KMS-11 (cell line): ENCODE measurements around the gene CSMD2.

Experiments used
- H2AFZ ChIP-seq: fragments of 200-600 bp; sonication (generic); 2 replicates; pipeline ENCODE4 v1.6.1; 2016; ENCODE audit warnings: antibody characterized with exemption, mixed run types, low read depth
- H3K27ac ChIP-seq: fragments of 200-600 bp; sonication (generic); 2 replicates; pipeline ENCODE4 v1.6.1; 2016; ENCODE audit warnings: mild to moderate bottlenecking, mixed run types
- H3K27me3 ChIP-seq: fragments of 200-600 bp; sonication (generic); 2 replicates; pipeline ENCODE4 v1.6.1; 2017; ENCODE audit warnings: mild to moderate bottlenecking, low read depth, mixed run types, moderate library complexity; ENCODE audit not compliant: insufficient read depth
- H3K36me3 ChIP-seq: fragments of 200-600 bp; sonication (generic); 2 replicates; pipeline ENCODE4 v1.6.1; 2017; ENCODE audit warnings: mild to moderate bottlenecking, mixed run types; ENCODE audit not compliant: insufficient read depth
- H3K4me1 ChIP-seq: fragments of 200-600 bp; sonication (generic); 2 replicates; pipeline ENCODE4 v1.6.1; 2016; ENCODE audit warnings: mild to moderate bottlenecking, low read depth, mixed run types; ENCODE audit not compliant: poor library complexity, severe bottlenecking
- H3K4me2 ChIP-seq: fragments of 200-600 bp; sonication (generic); 2 replicates; pipeline ENCODE4 v1.7.0; 2016; ENCODE audit warnings: mild to moderate bottlenecking, mixed run types
- H3K4me3 ChIP-seq: fragments of 200-600 bp; sonication (generic); IDR thresholded peaks from 2 replicates; pipeline ENCODE4 v1.6.1; 2017; ENCODE audit warnings: low read depth, low read length, mixed read lengths; ENCODE audit not compliant: insufficient read depth
- H3K79me2 ChIP-seq: fragments of 200-600 bp; sonication (generic); 2 replicates; pipeline ENCODE4 v1.6.1; 2016; ENCODE audit warnings: low read depth, mixed run types; ENCODE audit not compliant: insufficient read depth
- H3K9ac ChIP-seq: fragments of 200-600 bp; sonication (generic); 2 replicates; pipeline ENCODE4 v1.6.1; 2016; ENCODE audit warnings: mild to moderate bottlenecking, mixed run types
- H4K20me1 ChIP-seq: fragments of 200-600 bp; sonication (generic); 2 replicates; pipeline ENCODE4 v1.6.1; 2016; ENCODE audit warnings: mild to moderate bottlenecking, mixed run types; ENCODE audit not compliant: insufficient read depth
- TF ChIP-seq, protein P1 (sequence below): fragments of 200-600 bp; sonication (generic); conservative IDR thresholded peaks from 2 replicates; pipeline ENCODE4 v1.6.1; 2017; ENCODE audit warnings: low read depth, mild to moderate bottlenecking, antibody characterized with exemption, low read length, moderate library complexity, mixed read lengths

Gene CSMD2

DNA sequence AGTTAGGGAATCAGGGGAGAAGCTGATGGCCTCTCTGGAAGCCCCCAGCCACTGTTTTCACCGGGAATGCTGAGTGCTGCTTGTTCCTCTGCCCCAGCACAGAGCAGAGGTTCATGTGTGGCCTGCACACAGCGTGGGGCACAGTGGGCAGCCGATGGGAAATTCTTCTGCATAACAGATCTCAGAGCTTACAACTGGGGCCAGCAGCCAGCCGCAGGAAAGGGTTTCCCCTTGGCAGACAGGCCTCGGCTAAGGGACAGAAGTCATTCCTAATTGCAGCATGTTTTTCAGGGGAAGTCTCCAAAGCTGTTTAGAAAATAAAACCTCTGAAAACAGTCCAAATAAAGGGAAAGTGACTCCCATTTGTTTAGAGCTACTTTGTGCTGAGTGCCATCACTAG is 278.5 kb downstream of the CSMD2 start:
- no peaks in the 10 kb centered on the region for H3K27me3 ChIP-seq
- TF ChIP-seq, protein P1, sequence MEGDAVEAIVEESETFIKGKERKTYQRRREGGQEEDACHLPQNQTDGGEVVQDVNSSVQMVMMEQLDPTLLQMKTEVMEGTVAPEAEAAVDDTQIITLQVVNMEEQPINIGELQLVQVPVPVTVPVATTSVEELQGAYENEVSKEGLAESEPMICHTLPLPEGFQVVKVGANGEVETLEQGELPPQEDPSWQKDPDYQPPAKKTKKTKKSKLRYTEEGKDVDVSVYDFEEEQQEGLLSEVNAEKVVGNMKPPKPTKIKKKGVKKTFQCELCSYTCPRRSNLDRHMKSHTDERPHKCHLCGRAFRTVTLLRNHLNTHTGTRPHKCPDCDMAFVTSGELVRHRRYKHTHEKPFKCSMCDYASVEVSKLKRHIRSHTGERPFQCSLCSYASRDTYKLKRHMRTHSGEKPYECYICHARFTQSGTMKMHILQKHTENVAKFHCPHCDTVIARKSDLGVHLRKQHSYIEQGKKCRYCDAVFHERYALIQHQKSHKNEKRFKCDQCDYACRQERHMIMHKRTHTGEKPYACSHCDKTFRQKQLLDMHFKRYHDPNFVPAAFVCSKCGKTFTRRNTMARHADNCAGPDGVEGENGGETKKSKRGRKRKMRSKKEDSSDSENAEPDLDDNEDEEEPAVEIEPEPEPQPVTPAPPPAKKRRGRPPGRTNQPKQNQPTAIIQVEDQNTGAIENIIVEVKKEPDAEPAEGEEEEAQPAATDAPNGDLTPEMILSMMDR, result no peak

DNA sequence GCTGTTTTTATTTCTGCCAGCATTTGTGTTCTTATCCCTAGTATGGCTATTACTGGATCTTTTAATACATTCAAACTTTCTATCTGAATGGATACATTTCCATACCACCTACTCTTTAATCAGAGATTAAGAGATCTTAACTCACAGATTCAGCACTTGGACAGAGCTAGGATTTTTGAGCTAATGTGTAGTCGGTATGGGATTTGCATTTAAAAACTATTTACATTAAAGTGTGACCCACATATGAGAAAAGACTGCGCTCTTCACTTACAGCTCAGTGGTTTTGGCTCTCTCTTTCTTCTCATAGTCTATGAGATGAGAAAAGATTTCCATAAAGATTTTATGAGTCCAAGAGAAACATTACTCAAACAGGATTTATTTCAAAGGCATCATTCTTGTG is 284.7 kb downstream of the CSMD2 start:
- Histone ChIP-seq H4K20me1 (no peaks in the 10 kb centered on the region), H2AFZ (no peak overlapping the region), H3K4me3 (no peak overlapping the region), H3K27me3 (no peaks in the 10 kb centered on the region), H3K4me2 (no peak overlapping the region), H3K9ac (no peak overlapping the region), H3K4me1 (no peaks in the 10 kb centered on the region), H3K36me3 (no peaks in the 10 kb centered on the region), H3K79me2 (no peaks in the 10 kb centered on the region), H3K27ac (no peak overlapping the region)
- TF ChIP-seq, protein P1, result no peak

More for the DNA sequence above, 278.5 kb downstream of the CSMD2 start:
- Histone ChIP-seq H3K4me1 (no peaks in the 10 kb centered on the region), H3K4me3 (no peak overlapping the region), H4K20me1 (no peaks in the 10 kb centered on the region), H2AFZ (no peak overlapping the region), H3K27ac (no peak overlapping the region), H3K9ac (no peak overlapping the region), H3K4me2 (no peak overlapping the region), H3K36me3 (no peaks in the 10 kb centered on the region), H3K79me2 (no peaks in the 10 kb centered on the region)

DNA sequence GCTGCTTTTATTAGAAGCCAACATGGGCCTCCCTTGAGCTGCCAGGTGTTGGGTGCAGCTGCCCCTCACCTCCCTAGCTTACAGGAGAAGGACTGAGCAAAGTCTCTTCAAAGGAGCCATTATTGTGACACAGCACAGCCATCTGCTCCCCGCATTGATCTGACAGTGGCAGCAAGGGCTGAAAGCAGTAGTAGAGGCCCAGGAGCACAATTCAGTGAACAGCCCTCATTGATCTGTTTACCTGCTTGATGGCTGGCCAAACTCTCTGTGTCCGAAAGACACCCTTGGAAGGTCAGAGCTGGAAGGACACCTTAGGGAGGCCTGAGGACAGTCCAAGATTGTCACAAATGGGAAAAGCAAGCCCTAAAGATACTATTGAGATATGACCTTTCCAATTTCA is 286.6 kb downstream of the CSMD2 start:
- TF ChIP-seq, protein P1, result no peak
- H3K4me1 ChIP-seq, result no peaks in the 10 kb centered on the region

DNA sequence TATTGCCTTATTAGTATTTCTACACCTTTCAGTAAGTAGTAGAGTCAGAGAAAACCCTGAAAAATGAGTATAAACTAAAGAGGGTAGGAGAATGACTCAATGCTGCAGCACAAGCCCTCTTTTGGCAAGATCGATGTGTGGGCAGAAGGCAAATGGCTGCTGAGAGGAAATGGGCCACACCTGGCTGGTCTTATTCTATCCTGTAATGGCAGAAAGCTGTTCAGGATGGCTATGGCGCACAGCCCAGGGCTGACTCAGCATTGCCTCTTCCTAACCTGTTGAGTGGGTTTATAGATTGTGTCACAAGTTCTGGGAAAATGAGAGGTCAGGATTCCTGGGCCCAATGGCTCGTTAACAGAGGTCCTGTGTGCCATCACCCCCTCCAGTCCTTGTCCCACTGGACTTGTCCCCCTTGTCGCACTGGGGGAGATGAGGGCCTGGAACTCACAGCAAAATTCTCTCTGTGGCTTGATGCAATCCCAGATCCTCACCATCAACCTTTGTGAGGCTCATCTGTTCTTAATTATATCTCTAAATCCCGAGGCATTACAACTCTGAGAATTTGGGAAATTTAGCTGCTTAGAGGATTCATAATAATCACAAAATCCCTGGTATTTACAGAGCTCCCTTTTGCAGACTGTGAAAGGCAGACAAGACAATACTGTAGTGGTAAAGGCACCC is 287.9 kb downstream of the CSMD2 start:
- no peak overlapping the region for H2AFZ ChIP-seq
- no peaks in the 10 kb centered on the region for H3K79me2 ChIP-seq
- no peaks in the 10 kb centered on the region for H3K4me1 ChIP-seq
- H3K4me3 ChIP-seq, result no peak overlapping the region
- no peaks in the 10 kb centered on the region for H4K20me1 ChIP-seq
- H3K4me2 ChIP-seq, result no peak overlapping the region
- H3K27ac ChIP-seq, result no peak overlapping the region
- no peaks in the 10 kb centered on the region for H3K27me3 ChIP-seq
- H3K36me3 ChIP-seq, result no peaks in the 10 kb centered on the region
- TF ChIP-seq, protein P1, result no peak
- no peak overlapping the region for H3K9ac ChIP-seq

More for the DNA sequence above, 286.6 kb downstream of the CSMD2 start:
- Histone ChIP-seq H3K27me3 (no peaks in the 10 kb centered on the region), H2AFZ (no peak overlapping the region), H3K79me2 (no peaks in the 10 kb centered on the region), H3K36me3 (no peaks in the 10 kb centered on the region), H3K27ac (no peak overlapping the region), H3K9ac (no peak overlapping the region), H4K20me1 (no peaks in the 10 kb centered on the region), H3K4me3 (no peak overlapping the region), H3K4me2 (no peak overlapping the region)
